Stimulated activated CD4-positive, alpha-beta T cell treated with anti-CD3 and anti-CD28 coated beads, Interleukin-4, amount 100 ng/mL, for 24 hours (primary cell): ENCODE measurements around the gene TNFRSF11A.
A peak's percentile ranks its signal among the peaks of the same experiment; 100 is the strongest.

Experiments
- DNase-seq: peaks from one replicate; pipeline ENCODE4 v3.0.0-alpha.2; 2020

The TNFRSF11A gene

GRCh38 chr18:62325806-62326645 lies 916 bp downstream of the TNFRSF11A start:
- DNase-seq: peak; percentile 13

- no peak for DNase-seq
These were observed 1.7 kb downstream of the TNFRSF11A start for GRCh38 chr18:62326646-62327348.

DNA sequence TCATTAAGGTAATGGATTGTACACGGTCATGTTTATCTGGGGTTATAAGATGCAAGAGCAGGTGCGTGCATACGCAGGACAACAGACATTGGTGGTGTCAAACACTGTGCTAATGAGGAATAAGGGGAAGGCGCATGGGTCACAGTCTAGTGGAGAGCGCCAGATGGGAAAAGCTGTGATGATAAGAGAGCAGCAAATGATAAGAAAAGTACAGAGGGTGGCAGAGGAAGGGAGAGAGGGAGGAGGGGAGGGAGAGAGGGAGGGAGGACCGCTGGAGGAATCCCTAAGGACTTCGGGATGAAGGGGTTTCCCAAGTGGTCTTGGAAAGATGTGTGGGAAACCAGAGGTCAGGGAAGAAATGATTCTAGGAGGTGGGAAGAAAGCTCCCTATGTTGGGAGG lies 2.9 kb downstream of the TNFRSF11A start:
- DNase-seq: no peak

DNA sequence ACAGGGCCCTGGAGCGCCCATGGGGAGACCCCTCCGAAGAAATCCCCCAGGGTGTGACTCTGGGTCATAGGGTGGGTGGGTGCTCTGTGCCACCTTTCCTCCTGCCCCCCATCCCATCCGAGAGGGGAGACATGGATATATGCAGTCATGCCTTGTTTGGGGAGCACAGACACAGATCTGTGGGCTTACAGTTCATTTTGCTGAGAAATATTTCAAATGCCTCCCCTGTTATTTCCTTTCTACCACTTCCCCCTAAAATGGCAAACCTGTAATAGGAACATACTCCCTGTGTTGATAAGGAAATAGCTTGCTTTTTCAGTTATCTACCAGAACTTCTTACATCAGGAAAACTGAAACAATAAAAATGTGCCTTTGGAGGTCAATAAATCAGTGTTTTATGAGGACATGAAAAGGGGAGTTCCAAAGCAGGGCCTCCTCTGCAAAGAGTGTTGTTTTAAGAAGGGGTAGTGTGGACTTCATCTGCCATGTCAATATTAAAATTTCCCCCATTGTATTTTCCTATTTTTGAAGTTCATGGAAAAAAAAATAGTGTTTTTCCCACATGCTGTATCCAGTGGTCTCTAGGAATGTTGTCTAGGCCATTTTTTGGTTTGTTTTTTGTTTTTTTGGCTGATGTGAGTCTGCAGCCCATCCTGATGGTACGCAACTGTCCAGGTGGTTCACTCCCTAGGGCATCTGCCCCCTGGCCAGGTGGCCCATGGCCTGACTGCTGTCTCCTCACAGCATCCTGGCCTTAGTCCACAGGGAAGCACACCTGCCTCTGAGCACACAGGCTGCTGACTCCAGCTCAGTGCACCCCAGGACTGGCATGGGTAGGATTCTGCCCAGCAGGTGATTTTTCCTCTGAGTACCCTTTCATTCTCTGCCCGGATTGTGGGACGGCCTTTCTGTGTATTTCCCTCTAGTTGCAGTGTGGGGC lies 3.7 kb downstream of the TNFRSF11A start:
- no peak for DNase-seq

DNA sequence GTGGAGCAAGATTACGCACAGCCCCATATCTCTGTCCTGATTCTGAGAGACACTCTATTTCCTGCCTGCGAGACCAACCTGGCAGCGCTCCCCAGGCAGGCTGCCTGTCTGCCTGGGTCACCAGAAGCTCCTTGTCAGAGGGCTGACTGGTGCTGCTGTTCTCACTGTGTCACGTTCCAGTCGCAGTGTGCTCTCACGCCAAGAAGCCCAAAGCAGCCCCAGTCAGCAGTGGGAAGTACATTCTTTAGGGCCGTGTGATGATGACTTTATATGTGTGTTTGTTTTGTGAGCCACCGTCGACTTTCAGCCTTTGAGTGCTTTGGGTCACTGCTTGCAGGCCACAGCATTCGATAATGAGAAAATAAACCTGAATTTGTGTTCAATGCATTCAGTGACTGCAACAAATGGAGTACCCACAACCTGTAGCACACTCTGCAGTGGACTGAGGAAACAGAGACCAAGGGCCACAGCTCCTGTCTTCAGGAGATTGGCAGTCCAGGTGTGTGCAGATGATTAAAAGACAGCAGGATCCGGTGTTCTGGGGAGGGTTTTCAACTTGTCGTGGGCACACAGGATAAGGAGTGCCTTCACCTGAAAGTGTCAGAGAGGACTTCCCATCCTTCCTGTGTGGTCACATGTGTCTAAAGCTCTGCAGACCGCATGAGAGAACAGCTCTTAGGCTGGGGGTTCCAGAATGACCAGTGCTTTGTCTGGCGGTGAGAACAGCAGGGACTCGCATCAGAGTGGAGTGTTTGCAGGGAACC lies 4.8 kb downstream of the TNFRSF11A start:
- peak; percentile 30 for DNase-seq

DNA sequence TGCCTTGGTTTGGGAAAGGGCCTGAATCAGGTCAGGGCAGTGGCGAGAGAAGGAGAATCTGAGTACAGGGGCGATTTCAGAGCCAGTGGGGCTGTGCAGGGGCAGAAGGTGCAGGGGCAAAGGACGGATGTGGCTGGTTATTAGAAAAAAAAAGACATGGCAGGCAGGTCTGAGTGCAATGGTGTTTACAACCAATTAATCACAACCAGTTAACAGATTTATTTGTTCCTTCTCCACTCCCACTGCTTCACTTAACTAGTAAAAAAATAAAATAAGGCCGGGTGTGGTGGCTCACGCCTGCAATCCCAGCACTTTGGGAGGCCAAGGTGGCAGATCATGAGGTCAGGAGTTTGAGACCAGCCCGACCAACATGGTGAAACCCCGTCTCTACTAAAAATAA lies 5.5 kb downstream of the TNFRSF11A start:
- DNase-seq: no peak

DNA sequence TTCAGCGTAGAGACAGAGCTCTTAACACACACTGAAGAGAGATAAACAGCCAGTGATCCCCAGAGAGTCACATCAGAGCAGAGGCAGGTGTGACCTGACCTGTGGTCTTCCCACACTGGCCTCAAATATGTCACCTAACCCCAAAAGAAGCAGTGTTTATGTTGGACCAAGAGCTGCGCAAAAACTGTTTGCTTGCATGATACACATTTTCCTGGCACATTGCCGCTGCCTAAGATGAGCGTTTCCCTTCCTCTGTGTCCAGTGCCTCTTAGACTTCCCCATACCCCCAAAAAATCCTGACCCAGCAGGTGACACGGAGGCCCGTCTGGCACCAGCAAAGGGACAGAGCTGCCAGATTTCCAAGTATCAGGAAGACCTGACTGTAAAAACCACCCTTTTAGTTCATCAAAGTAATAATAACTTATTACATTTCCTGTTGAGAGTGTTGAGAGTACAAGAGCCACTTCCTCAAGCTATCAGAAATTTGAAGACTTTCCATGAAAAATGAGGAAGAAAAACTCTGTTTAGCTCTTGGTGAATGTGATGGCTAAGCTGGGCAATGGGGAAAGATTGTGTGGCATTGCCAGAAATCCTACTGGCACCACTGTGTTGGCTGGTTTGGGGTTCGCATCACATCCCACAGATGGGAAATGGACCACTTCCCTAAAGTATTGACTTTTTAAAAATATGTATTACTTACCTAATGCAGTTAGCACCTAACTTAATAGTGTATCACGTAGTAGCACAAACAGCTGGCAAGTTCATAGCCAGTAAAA lies 6.7 kb downstream of the TNFRSF11A start:
- no peak for DNase-seq

DNA sequence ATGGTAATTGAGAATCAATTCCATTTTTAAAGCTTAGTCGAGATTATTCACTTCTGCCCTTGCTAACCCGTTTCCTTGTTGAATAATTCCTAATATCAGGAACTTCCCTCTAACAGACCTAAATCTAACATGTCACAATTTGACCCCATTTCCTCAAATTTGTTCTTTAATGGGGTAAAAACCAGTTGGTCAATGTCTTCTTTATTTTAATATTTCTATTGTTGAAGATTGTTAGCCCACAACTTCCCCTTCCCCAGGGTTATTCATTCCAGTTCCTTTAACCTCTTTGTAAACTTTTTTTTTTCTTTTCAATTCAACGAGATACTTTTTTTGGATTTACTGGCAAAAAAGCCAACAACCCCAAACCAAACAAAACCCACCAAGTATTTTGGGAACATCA lies 7.3 kb downstream of the TNFRSF11A start:
- DNase-seq: no peak

- no peak for DNase-seq
These were observed 8.0 kb downstream of the TNFRSF11A start for GRCh38 chr18:62332964-62333695.

- no peak for DNase-seq
These were observed 9.0 kb downstream of the TNFRSF11A start for GRCh38 chr18:62334120-62334519.

- no peak for DNase-seq
These were observed 10.4 kb downstream of the TNFRSF11A start for GRCh38 chr18:62335494-62335893.

DNA sequence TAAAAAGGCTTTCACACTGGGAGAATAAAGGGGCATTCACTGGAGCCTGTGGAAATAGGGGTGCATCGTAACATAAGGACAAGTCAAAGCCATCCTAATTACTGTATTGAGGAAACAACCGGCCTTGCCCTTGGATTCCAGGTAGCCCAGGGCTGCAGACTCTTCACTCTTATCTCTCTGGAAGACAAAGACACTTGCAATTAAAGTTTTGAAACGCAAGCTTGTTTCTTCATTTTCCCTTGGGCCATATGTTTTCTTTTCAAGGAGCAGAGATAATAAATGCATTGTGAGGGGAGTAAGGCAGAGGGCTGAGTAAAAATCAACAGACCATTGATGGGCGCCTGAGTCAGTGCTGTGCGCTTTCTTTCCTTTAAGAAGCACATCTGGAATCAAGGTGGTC lies 11.5 kb downstream of the TNFRSF11A start:
- no peak for DNase-seq

GRCh38 chr18:62337336-62337735 lies 12.2 kb downstream of the TNFRSF11A start:
- no peak for DNase-seq

DNA sequence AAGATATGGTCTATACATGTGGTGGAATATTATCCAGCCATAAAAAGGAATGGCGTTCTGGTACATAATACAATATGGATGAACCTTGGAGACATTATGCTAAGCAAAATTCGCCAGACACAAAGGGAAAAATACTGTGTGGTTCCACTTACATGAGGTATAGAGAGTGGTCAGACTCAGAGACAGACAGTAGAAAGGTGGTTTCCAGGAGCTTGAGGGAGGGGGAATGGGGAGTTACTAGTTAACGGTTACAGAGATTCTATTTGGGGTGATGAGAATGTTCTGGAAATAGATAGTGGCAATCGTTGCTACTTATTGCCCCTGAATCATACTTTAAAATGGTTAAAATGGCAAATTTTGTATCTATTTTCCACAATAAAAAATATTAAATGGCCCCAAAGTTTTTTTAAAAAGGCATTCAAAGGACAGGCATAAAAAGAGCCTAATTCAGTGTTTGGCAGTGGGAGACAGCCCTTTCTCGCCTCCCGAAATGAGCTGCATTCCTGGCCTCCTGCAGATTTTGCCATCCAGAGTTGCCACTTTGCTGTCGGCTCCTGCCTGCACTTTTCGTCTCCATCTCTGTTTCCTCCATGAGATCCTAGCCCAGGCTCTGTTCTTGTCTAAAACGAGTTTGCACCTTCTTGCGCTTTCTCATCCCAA lies 13.5 kb downstream of the TNFRSF11A start:
- DNase-seq: no peak

GRCh38 chr18:62339106-62339988 lies 14.2 kb downstream of the TNFRSF11A start:
- peak; percentile 24 for DNase-seq

DNA sequence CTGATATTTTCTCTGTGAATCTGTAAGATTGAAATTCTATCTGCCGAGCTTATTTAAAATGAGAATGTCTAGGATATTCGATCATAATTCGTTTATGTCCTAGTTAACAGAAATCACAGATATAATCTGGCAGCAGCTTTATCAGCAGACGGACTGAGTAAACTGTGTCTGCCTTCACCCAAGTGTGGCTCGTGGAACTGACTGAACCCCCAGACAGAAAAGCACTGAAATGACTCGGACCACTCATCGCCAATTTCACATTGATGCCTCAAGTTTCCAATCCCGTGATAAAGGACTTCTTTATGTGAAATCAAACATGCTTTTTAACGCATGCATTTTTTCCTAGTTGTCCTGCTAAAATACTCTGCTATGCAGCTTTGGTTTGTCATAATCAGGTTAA lies 15.9 kb downstream of the TNFRSF11A start:
- no peak for DNase-seq

GRCh38 chr18:62341473-62341872 lies 16.4 kb downstream of the TNFRSF11A start:
- DNase-seq: no peak

DNA sequence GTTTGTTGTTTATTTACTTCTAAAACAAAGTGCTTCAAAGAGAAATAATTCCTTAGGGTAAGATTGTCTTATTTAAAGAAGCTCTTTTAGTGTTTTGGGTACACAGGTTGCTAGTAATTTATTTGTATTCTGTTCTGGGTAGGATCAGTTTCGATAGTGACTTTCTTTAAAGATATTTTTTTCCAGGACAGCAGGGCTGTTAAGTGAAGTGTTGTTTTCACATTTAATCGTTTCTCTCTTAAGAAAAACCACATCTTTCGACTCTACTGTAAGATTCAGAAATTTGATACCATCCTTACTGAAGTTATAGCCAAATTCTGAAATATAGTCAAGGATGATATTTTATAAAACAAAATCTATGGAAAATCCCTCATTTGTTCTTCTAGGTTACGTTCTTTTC lies 17.8 kb downstream of the TNFRSF11A start:
- DNase-seq: no peak

DNA sequence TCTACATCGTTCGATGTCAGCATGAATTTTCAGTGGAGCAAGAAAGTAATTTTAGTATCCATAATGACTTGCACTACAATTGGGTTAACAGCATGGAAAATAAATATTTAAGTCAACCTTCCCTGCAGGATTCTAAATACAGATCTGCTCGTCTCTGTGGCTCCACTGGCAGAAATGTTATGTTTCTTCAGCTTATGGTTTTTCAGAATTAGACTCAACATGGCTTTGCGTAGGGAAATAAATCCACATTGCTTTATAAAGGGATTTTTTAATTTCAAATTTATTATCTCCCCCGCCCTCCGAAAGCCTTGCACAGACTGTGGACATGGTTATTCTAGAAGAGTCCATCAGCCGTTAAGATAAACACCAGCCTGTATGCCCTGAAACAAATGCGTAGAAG lies 18.2 kb downstream of the TNFRSF11A start:
- no peak for DNase-seq
